MCF 10A (cell line): Measurements from ENCODE around the gene IKZF1. TPM values are rescaled to one million over a fixed set of nuclear protein-coding genes. Genes with fewer than 3 reads are reported as not detected.

Source experiments
- BruUV-seq: library from RNA; stranded (reverse); fragments of 400-500 nt; replicated peaks from 2 replicates; lab custom pipeline; 2021; lab: Mats Ljungman, UMichigan
- CTCF ChIA-PET: fragments of 300-600 bp; sonication (Branson Sonifier 250); formaldehyde crosslinking; extraction: SDS; loops from one replicate; lab custom pipeline; 2021; ENCODE audit warnings: antibody characterized with exemption, inconsistent platforms; lab: Yijun Ruan, JAX
- POLR2A ChIA-PET: fragments of 300-600, 350-650 bp; sonication (Branson Sonifier 250); formaldehyde crosslinking; extraction: SDS; loops from one replicate; lab custom pipeline; 2020; ENCODE audit warnings: antibody characterized with exemption, inconsistent platforms; lab: Yijun Ruan, JAX
- DNase-seq: peaks from one replicate; pipeline ENCODE4 v3.0.0-alpha.2; 2018; ENCODE audit not compliant: unreplicated experiment
- H3K27ac Mint-ChIP-seq: one replicate; pipeline ENCODE4 v1.8.0; 2022; ENCODE audit warnings: mild to moderate bottlenecking, low read depth, mixed read lengths; ENCODE audit not compliant: unreplicated experiment
- H3K27me3 Mint-ChIP-seq: one replicate; pipeline ENCODE4 v1.8.0; 2022; ENCODE audit warnings: mixed read lengths; ENCODE audit not compliant: insufficient read depth, unreplicated experiment
- H3K36me3 Mint-ChIP-seq: one replicate; pipeline ENCODE4 v1.8.0; 2022; ENCODE audit warnings: mild to moderate bottlenecking, moderate library complexity, mixed read lengths; ENCODE audit not compliant: insufficient read depth, unreplicated experiment
- H3K4me1 Mint-ChIP-seq: one replicate; pipeline ENCODE4 v1.8.0; 2022; ENCODE audit warnings: mixed read lengths; ENCODE audit not compliant: insufficient read depth, unreplicated experiment
- H3K4me3 Mint-ChIP-seq: one replicate; pipeline ENCODE4 v1.8.0; 2022; ENCODE audit warnings: mild to moderate bottlenecking, moderate library complexity, mixed read lengths; ENCODE audit not compliant: unreplicated experiment
- H3K9me3 Mint-ChIP-seq: one replicate; pipeline ENCODE4 v1.8.0; 2022; ENCODE audit warnings: mixed read lengths; ENCODE audit not compliant: unreplicated experiment
- CTCF ChIP-seq: fragments of 200-600 bp; IDR thresholded peaks from one replicate; pipeline ENCODE4 v1.8.0; 2022; ENCODE audit warnings: antibody characterized with exemption, mild to moderate bottlenecking; ENCODE audit not compliant: unreplicated experiment
- intact Hi-C: fragments of 100-400 bp; cut with micrococcal nuclease; formaldehyde crosslinking; loops from 2 replicates; pipeline ENCODE4 v1.14.1; 2022
- total RNA-seq: library from RNA; stranded (reverse); gene quantifications from 2 replicates; pipeline ENCODE4 v1.2.3, GENCODE V29; 2022

The IKZF1 gene
- total RNA-seq, 1 experiment from 2014 or later = not detected

GRCh38 chr7:50302486-50303334, 1.8 kb upstream of the IKZF1 start:
- Mint-ChIP-seq H3K27me3 (peaks cover 51% of the 10 kb centered on the region), H3K36me3 (no peaks in the 10 kb centered on the region), H3K27ac (no peak overlapping the region), H3K9me3 (no peaks in the 10 kb centered on the region), H3K4me3 (no peak overlapping the region), H3K4me1 (no peaks in the 10 kb centered on the region)
- DNase-seq = no peak
- POLR2A ChIA-PET = interaction anchor here (0.7 kb wide), 1 partner anchor 78 kb away, joined by 4 read pairs; no protein-coding TSS in a partner anchor
- BruUV-seq = no TSS peak
- intact Hi-C loops = no loop called here
- CTCF ChIA-PET = no interaction called here
- TF ChIP-seq CTCF = no peak

GRCh38 chr7:50303335-50304128, 984 bp upstream of the IKZF1 start:
- Mint-ChIP-seq H3K27ac (no peak overlapping the region), H3K4me3 (no peak overlapping the region), H3K4me1 (no peaks in the 10 kb centered on the region), H3K27me3 (peaks cover 43% of the 10 kb centered on the region), H3K36me3 (no peaks in the 10 kb centered on the region), H3K9me3 (no peaks in the 10 kb centered on the region)
- ChIA-PET CTCF (no interaction called here), POLR2A (interaction anchor here (0.7 kb wide), 1 partner anchor 77 kb away, joined by 4 read pairs; no protein-coding TSS in a partner anchor)
- intact Hi-C loops = no loop called here
- no TSS peak for BruUV-seq
- no peak for DNase-seq
- no peak for TF ChIP-seq CTCF

- intact Hi-C loops = no loop called here
- H3K27me3 Mint-ChIP-seq = peaks cover 27% of the 10 kb centered on the region
Observed at GRCh38 chr7:50304911-50305582, 531 bp downstream of the IKZF1 start.

More at GRCh38 chr7:50304911-50305582, 531 bp downstream of the IKZF1 start:
- no peak for DNase-seq
- no TSS peak for BruUV-seq
- H3K36me3 Mint-ChIP-seq = no peaks in the 10 kb centered on the region
- no peak overlapping the region for H3K4me3 Mint-ChIP-seq
- no peaks in the 10 kb centered on the region for H3K4me1 Mint-ChIP-seq
- H3K27ac Mint-ChIP-seq = no peak overlapping the region
- TF ChIP-seq CTCF = no peak
- CTCF ChIA-PET = interaction anchor here (1.0 kb wide), 1 partner anchor 100 kb away, joined by 3 read pairs; no protein-coding TSS in a partner anchor
- no peaks in the 10 kb centered on the region for H3K9me3 Mint-ChIP-seq
- POLR2A ChIA-PET = no interaction called here
